Measurements from ENCODE around the gene TTC4. TPM values are rescaled to one million over a fixed set of nuclear protein-coding genes. Genes with fewer than 3 reads are reported as not detected.

TTC4 gene
- total RNA-seq, 1 experiment from 2014 or later = 26.3 TPM

DNA sequence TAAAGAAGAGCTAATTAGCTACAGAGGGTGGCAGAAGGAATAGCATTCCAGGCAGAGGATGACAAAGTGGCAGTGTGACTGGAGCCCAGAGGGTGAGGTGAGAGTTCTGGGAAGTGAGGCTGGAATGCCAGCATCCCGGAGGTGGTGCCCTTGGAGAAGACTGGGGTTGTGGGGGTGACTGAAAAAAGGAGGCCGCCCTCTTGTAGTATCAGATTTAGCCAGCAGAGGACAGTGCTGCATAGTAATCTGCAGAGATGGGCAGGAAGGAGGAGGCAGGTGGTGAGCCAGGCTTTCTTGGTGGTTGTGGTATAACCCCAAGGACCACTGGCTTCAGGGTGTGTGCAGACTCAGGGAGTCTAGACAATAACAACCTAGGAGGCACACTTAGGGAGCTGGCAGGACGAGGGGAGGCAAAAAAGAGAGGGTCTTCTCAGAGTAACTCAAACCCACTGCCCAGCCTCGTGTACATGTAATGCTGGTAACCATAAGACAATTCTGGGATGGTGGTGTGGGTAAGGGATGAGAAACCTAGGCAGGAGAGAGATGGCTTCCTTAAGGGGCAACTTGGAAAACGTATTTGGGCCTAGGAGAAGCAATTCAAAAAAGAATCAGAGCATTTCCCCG, 43.6 kb upstream of the TTC4 start:
- H3K9ac ChIP-seq (ENCODE audit: low read length) = no peak overlapping the region
- no peak overlapping the region for H3K4me3 ChIP-seq (replicated peaks in 1 of 2; ENCODE audit: low read depth in 1 of 2, low read length in 2 of 2)
- no peaks in the 10 kb centered on the region for H4K20me1 ChIP-seq (ENCODE audit: insufficient read depth)
- intact Hi-C loops (cut with micrococcal nuclease) = loop anchor here (1.0 kb wide), 2 partner anchors 138 to 324 kb away; no protein-coding TSS in a partner anchor
- H3K9me2 ChIP-seq (ENCODE audit: insufficient read depth) = no peaks in the 10 kb centered on the region
- ChIA-PET RAD21 (ENCODE audit: low non-redundant PET in 1 of 2, low total read pairs in 2 of 2, uncharacterized antibody in 2 of 2, unreplicated experiment in 2 of 2) (no interaction called here), CTCF (interaction anchor here (0.9 to 1.9 kb wide), 4 partner anchors 120 to 350 kb away, joined by 3 to 4 read pairs (median 3); no protein-coding TSS in a partner anchor), POLR2A (no interaction called here)
- H3K27me3 ChIP-seq (ENCODE audit: insufficient read depth, low read length) = no peaks in the 10 kb centered on the region
- no peak overlapping the region for H3K27ac ChIP-seq (ENCODE audit: low read depth, low read length)
- no peaks in the 10 kb centered on the region for H3K9me3 ChIP-seq (ENCODE audit: control insufficient read depth in 1 of 2, insufficient read depth in 1 of 2, low read depth in 1 of 2, low read length in 2 of 2)
- DNase-seq (ENCODE audit: low read depth, low spot score) (peak; percentile 35), ATAC-seq (peak; percentile 96)
- H3K4me2 ChIP-seq (ENCODE audit: low read length) = no peak overlapping the region
- H3K36me3 ChIP-seq (ENCODE audit: control insufficient read depth in 1 of 2, insufficient read depth in 2 of 2, low read length in 2 of 2) = no peaks in the 10 kb centered on the region
- BruUV-seq (replicated peaks) = no TSS peak
- TF ChIP-seq RAD21 (IDR thresholded peaks at IDR 0.05; ENCODE audit: low read depth) = peak; percentile 96
- TF ChIP-seq, protein P1, sequence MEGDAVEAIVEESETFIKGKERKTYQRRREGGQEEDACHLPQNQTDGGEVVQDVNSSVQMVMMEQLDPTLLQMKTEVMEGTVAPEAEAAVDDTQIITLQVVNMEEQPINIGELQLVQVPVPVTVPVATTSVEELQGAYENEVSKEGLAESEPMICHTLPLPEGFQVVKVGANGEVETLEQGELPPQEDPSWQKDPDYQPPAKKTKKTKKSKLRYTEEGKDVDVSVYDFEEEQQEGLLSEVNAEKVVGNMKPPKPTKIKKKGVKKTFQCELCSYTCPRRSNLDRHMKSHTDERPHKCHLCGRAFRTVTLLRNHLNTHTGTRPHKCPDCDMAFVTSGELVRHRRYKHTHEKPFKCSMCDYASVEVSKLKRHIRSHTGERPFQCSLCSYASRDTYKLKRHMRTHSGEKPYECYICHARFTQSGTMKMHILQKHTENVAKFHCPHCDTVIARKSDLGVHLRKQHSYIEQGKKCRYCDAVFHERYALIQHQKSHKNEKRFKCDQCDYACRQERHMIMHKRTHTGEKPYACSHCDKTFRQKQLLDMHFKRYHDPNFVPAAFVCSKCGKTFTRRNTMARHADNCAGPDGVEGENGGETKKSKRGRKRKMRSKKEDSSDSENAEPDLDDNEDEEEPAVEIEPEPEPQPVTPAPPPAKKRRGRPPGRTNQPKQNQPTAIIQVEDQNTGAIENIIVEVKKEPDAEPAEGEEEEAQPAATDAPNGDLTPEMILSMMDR (IDR thresholded peaks at IDR 0.05 in 2 of 3, conservative IDR thresholded peaks at IDR 0.05 in 1 of 3; ENCODE audit: borderline replicate concordance in 1 of 3, insufficient read depth in 1 of 3, low read depth in 2 of 3, low read length in 2 of 3) = peak; percentile 80 to 88 (median 86)
- TF ChIP-seq SIN3A (IDR thresholded peaks at IDR 0.05; ENCODE audit: low read depth) = no peak
- H2AFZ ChIP-seq (ENCODE audit: low read depth, low read length, poor library complexity, severe bottlenecking) = no peak overlapping the region
- H3K4me1 ChIP-seq (ENCODE audit: control insufficient read depth in 1 of 2, insufficient read depth in 2 of 2, low read length in 2 of 2) = no peaks in the 10 kb centered on the region
- H3K79me2 ChIP-seq (ENCODE audit: insufficient read depth, low read length) = no peaks in the 10 kb centered on the region

DNA sequence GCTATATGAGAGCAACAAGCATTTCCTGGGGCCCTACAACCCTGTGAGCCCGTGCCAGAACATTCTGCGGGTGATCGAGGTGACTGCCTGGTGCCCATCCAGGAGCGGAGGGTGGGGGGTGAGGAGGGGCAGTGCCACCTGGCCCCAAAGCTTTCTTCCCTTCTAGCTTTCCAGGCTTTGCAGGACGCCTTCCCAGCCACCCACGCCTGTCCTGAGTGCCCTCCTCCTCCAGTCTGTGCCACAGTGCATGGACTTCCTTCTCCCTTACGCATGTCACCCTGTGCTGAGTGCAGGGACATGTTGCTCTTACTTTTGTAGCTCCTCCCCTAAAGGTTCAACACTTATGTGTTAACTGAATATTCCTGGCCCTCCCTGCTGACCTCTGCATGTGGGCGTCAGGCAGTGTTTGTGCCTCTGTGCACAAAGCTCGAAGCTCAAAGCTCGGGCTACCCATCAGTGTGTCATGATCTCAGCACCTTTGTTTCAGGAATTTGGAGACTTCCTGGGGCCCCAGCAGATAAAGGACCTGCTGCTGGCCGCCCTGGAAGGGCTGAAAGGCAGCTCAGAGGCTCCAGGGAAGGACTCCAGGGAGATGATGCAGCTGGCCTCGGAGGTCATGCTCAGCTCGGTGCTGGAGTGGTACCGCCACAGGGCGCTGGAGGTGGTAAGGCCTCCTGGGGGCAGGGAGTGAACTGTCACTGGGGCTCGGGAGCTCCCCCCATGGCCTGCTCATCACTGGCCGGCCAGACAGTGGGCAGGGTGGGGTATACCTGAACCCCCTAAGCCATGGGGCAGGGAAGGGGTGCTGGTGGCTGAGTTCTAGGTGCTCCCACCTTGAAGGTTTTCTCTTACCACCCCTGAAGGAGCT, 36.7 kb upstream of the TTC4 start:
- Histone ChIP-seq H3K9me2 (ENCODE audit: insufficient read depth) (no peaks in the 10 kb centered on the region), H3K4me1 (ENCODE audit: control insufficient read depth in 1 of 2, insufficient read depth in 2 of 2, low read length in 2 of 2) (no peaks in the 10 kb centered on the region), H3K4me2 (ENCODE audit: low read length) (no peak overlapping the region), H3K9me3 (ENCODE audit: control insufficient read depth in 1 of 2, insufficient read depth in 1 of 2, low read depth in 1 of 2, low read length in 2 of 2) (no peaks in the 10 kb centered on the region), H3K27me3 (ENCODE audit: insufficient read depth, low read length) (no peaks in the 10 kb centered on the region), H3K79me2 (ENCODE audit: insufficient read depth, low read length) (no peaks in the 10 kb centered on the region), H4K20me1 (ENCODE audit: insufficient read depth) (no peaks in the 10 kb centered on the region), H3K27ac (ENCODE audit: low read depth, low read length) (no peak overlapping the region), H2AFZ (ENCODE audit: low read depth, low read length, poor library complexity, severe bottlenecking) (no peak overlapping the region), H3K4me3 (replicated peaks in 1 of 2; ENCODE audit: low read depth in 1 of 2, low read length in 2 of 2) (no peak overlapping the region), H3K36me3 (ENCODE audit: control insufficient read depth in 1 of 2, insufficient read depth in 2 of 2, low read length in 2 of 2) (no peaks in the 10 kb centered on the region), H3K9ac (ENCODE audit: low read length) (no peak overlapping the region)
- ChIA-PET CTCF (no interaction called here), RAD21 (ENCODE audit: low non-redundant PET in 1 of 2, low total read pairs in 2 of 2, uncharacterized antibody in 2 of 2, unreplicated experiment in 2 of 2) (no interaction called here), POLR2A (no interaction called here)
- intact Hi-C loops (cut with micrococcal nuclease) = no loop called here
- ATAC-seq (no peak), DNase-seq (ENCODE audit: low read depth, low spot score) (no peak)
- no TSS peak for BruUV-seq (replicated peaks)
- TF ChIP-seq, protein P2, sequence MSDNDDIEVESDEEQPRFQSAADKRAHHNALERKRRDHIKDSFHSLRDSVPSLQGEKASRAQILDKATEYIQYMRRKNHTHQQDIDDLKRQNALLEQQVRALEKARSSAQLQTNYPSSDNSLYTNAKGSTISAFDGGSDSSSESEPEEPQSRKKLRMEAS (IDR thresholded peaks at IDR 0.05) = no peak
- TF ChIP-seq CEBPB (IDR thresholded peaks at IDR 0.05; ENCODE audit: low read depth) (no peak), TCF7L2 (IDR thresholded peaks at IDR 0.05; ENCODE audit: borderline replicate concordance, extremely low read depth, insufficient read depth, insufficient read length) (no peak), CBX3 (IDR thresholded peaks at IDR 0.05; ENCODE audit: low read depth) (no peak), EZH2phosphoT487 (IDR thresholded peaks at IDR 0.05; ENCODE audit: borderline replicate concordance) (no peak), JUND (IDR thresholded peaks at IDR 0.05) (no peak), FOSL1 (IDR thresholded peaks at IDR 0.05; ENCODE audit: low read depth) (no peak), SRF (IDR thresholded peaks at IDR 0.05; ENCODE audit: low read depth) (no peak)
- TF ChIP-seq, protein P3, sequence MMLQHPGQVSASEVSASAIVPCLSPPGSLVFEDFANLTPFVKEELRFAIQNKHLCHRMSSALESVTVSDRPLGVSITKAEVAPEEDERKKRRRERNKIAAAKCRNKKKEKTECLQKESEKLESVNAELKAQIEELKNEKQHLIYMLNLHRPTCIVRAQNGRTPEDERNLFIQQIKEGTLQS (IDR thresholded peaks at IDR 0.05) = no peak
- TF ChIP-seq, protein P4, sequence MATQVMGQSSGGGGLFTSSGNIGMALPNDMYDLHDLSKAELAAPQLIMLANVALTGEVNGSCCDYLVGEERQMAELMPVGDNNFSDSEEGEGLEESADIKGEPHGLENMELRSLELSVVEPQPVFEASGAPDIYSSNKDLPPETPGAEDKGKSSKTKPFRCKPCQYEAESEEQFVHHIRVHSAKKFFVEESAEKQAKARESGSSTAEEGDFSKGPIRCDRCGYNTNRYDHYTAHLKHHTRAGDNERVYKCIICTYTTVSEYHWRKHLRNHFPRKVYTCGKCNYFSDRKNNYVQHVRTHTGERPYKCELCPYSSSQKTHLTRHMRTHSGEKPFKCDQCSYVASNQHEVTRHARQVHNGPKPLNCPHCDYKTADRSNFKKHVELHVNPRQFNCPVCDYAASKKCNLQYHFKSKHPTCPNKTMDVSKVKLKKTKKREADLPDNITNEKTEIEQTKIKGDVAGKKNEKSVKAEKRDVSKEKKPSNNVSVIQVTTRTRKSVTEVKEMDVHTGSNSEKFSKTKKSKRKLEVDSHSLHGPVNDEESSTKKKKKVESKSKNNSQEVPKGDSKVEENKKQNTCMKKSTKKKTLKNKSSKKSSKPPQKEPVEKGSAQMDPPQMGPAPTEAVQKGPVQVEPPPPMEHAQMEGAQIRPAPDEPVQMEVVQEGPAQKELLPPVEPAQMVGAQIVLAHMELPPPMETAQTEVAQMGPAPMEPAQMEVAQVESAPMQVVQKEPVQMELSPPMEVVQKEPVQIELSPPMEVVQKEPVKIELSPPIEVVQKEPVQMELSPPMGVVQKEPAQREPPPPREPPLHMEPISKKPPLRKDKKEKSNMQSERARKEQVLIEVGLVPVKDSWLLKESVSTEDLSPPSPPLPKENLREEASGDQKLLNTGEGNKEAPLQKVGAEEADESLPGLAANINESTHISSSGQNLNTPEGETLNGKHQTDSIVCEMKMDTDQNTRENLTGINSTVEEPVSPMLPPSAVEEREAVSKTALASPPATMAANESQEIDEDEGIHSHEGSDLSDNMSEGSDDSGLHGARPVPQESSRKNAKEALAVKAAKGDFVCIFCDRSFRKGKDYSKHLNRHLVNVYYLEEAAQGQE (IDR thresholded peaks at IDR 0.05; ENCODE audit: low read depth) = no peak

Data from HCT116 (cell line).